ENCODE measurements around the gene YPEL4.
"Not testable (repeated sequence)": the region's sequence is repeated elsewhere in the genome, so short reads cannot be mapped to it uniquely, and the experiment has no call there.

GRCh38 chr11:57652230-57652629, 2.5 kb upstream of the YPEL4 start:
- not testable (repeated sequence) for TF ChIP-seq CTCF (IDR thresholded peaks at IDR 0.05 in 2 of 3, conservative IDR thresholded peaks at IDR 0.05 in 1 of 3; ENCODE audit: borderline replicate concordance in 1 of 3, insufficient read depth in 1 of 3, low read depth in 2 of 3, low read length in 2 of 3); POLR2AphosphoS5 (IDR thresholded peaks at IDR 0.05; ENCODE audit: low read depth, low read length); SP1 (IDR thresholded peaks at IDR 0.05; ENCODE audit: low read depth); EZH2 (IDR thresholded peaks at IDR 0.05); CEBPB (IDR thresholded peaks at IDR 0.05; ENCODE audit: low read depth); POLR2A (IDR thresholded peaks at IDR 0.05; ENCODE audit: borderline replicate concordance, extremely low read depth, insufficient read depth, insufficient read length); YY1 (IDR thresholded peaks at IDR 0.05; ENCODE audit: extremely low read depth, insufficient replicate concordance, low read depth, low read length)
- TF ChIP-seq, protein P1, sequence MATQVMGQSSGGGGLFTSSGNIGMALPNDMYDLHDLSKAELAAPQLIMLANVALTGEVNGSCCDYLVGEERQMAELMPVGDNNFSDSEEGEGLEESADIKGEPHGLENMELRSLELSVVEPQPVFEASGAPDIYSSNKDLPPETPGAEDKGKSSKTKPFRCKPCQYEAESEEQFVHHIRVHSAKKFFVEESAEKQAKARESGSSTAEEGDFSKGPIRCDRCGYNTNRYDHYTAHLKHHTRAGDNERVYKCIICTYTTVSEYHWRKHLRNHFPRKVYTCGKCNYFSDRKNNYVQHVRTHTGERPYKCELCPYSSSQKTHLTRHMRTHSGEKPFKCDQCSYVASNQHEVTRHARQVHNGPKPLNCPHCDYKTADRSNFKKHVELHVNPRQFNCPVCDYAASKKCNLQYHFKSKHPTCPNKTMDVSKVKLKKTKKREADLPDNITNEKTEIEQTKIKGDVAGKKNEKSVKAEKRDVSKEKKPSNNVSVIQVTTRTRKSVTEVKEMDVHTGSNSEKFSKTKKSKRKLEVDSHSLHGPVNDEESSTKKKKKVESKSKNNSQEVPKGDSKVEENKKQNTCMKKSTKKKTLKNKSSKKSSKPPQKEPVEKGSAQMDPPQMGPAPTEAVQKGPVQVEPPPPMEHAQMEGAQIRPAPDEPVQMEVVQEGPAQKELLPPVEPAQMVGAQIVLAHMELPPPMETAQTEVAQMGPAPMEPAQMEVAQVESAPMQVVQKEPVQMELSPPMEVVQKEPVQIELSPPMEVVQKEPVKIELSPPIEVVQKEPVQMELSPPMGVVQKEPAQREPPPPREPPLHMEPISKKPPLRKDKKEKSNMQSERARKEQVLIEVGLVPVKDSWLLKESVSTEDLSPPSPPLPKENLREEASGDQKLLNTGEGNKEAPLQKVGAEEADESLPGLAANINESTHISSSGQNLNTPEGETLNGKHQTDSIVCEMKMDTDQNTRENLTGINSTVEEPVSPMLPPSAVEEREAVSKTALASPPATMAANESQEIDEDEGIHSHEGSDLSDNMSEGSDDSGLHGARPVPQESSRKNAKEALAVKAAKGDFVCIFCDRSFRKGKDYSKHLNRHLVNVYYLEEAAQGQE (IDR thresholded peaks at IDR 0.05; ENCODE audit: low read depth) = not testable (repeated sequence)
- TF ChIP-seq, protein P2, sequence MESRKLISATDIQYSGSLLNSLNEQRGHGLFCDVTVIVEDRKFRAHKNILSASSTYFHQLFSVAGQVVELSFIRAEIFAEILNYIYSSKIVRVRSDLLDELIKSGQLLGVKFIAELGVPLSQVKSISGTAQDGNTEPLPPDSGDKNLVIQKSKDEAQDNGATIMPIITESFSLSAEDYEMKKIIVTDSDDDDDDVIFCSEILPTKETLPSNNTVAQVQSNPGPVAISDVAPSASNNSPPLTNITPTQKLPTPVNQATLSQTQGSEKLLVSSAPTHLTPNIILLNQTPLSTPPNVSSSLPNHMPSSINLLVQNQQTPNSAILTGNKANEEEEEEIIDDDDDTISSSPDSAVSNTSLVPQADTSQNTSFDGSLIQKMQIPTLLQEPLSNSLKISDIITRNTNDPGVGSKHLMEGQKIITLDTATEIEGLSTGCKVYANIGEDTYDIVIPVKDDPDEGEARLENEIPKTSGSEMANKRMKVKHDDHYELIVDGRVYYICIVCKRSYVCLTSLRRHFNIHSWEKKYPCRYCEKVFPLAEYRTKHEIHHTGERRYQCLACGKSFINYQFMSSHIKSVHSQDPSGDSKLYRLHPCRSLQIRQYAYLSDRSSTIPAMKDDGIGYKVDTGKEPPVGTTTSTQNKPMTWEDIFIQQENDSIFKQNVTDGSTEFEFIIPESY (IDR thresholded peaks at IDR 0.05; ENCODE audit: extremely low read depth, insufficient replicate concordance, low read length) = not testable (repeated sequence)

Data from HCT116 (cell line).